Left ventricle myocardium inferior (tissue), 1 donor: ENCODE results near the gene CEP85L. TPM values are rescaled to one million over a fixed set of nuclear protein-coding genes. Genes with fewer than 3 reads are reported as not detected.

Experiments used
- DNase-seq: peaks from one replicate; pipeline ENCODE4 v3.0.0-alpha.2; 2020
- H3K27ac ChIP-seq: fragments of 200-600 bp; replicated peaks from 2 replicates; pipeline ENCODE4 v1.8.0; 2021
- H3K27me3 ChIP-seq: fragments of 200-600 bp; 2 replicates; pipeline ENCODE4 v1.8.0; 2021; ENCODE audit warnings: low read depth
- H3K36me3 ChIP-seq: fragments of 200-600 bp; 2 replicates; pipeline ENCODE4 v1.8.0; 2021
- H3K4me1 ChIP-seq: fragments of 200-600 bp; 2 replicates; pipeline ENCODE4 v1.8.0; 2021
- H3K4me3 ChIP-seq: fragments of 200-600 bp; 2 replicates; pipeline ENCODE4 v1.8.0; 2021; ENCODE audit warnings: mild to moderate bottlenecking, moderate library complexity
- H3K9me3 ChIP-seq: fragments of 200-600 bp; replicated peaks from 2 replicates; pipeline ENCODE4 v1.8.0; 2021
- CTCF ChIP-seq: fragments of 200-600 bp; IDR thresholded peaks from 2 replicates; pipeline ENCODE4 v1.8.0; 2021; ENCODE audit warnings: antibody characterized with exemption, mild to moderate bottlenecking, borderline replicate concordance
- intact Hi-C: fragments of 100-400 bp; cut with micrococcal nuclease; formaldehyde crosslinking; loops from one replicate; pipeline ENCODE4 v1.11.0; 2022
- total RNA-seq: library from RNA; stranded (reverse); fragmentation: NEBNext Ultra II Directional; extraction: Animal tissue kit (Norgen Biotek cat#: 25700); gene quantifications from one replicate; pipeline ENCODE4 v1.2.1, GENCODE V29; 2021
- donor health status: DM: no; HTN: yes; CAD: no; lungs with severe emphysema.

The CEP85L gene
- total RNA-seq, 1 donor from 2014 or later: 11.5 TPM

- Histone ChIP-seq H3K4me3 (no peak overlapping the region), H3K9me3 (no peaks in the 10 kb centered on the region), H3K4me1 (peaks cover 9% of the 10 kb centered on the region), H3K36me3 (no peaks in the 10 kb centered on the region), H3K27me3 (no peaks in the 10 kb centered on the region), H3K27ac (no peak overlapping the region)
- no peak for TF ChIP-seq CTCF
- DNase-seq: no peak
- intact Hi-C loops: no loop called here
These were observed 8.8 kb upstream of the CEP85L start for GRCh38 chr6:118660218-118660569.

GRCh38 chr6:118659513-118660217 is 8.3 kb upstream of the CEP85L start:
- no peak for TF ChIP-seq CTCF
- Histone ChIP-seq H3K36me3 (no peaks in the 10 kb centered on the region), H3K27ac (no peak overlapping the region), H3K27me3 (no peaks in the 10 kb centered on the region), H3K4me1 (peaks cover 9% of the 10 kb centered on the region), H3K4me3 (no peak overlapping the region), H3K9me3 (no peaks in the 10 kb centered on the region)
- intact Hi-C loops: no loop called here
- no peak for DNase-seq

GRCh38 chr6:118656847-118657451 is 5.6 kb upstream of the CEP85L start:
- Histone ChIP-seq H3K27ac (no peak overlapping the region), H3K4me1 (peaks cover 12% of the 10 kb centered on the region), H3K36me3 (no peaks in the 10 kb centered on the region), H3K9me3 (no peaks in the 10 kb centered on the region), H3K27me3 (no peaks in the 10 kb centered on the region), H3K4me3 (no peak overlapping the region)
- intact Hi-C loops: no loop called here
- no peak for TF ChIP-seq CTCF
- no peak for DNase-seq

GRCh38 chr6:118652051-118652615 is 742 bp upstream of the CEP85L start:
- no peaks in the 10 kb centered on the region for H3K36me3 ChIP-seq
- H3K27ac ChIP-seq: peak overlapping the region; percentile 98
- peaks cover 38% of the 10 kb centered on the region for H3K4me1 ChIP-seq
- H3K27me3 ChIP-seq: no peaks in the 10 kb centered on the region
- no peaks in the 10 kb centered on the region for H3K9me3 ChIP-seq
- intact Hi-C loops: no loop called here
- no peak for DNase-seq
- H3K4me3 ChIP-seq: peak overlapping the region; percentile 84
- no peak for TF ChIP-seq CTCF

GRCh38 chr6:118650582-118651281 is 659 bp downstream of the CEP85L start:
- H3K9me3 ChIP-seq: no peaks in the 10 kb centered on the region
- no peaks in the 10 kb centered on the region for H3K27me3 ChIP-seq
- peaks cover 41% of the 10 kb centered on the region for H3K4me1 ChIP-seq
- peak; percentile 53 for DNase-seq
- TF ChIP-seq CTCF: peak; percentile 44
- intact Hi-C loops: no loop called here
- no peaks in the 10 kb centered on the region for H3K36me3 ChIP-seq
- peak overlapping the region; percentile 84 for H3K4me3 ChIP-seq
- peak overlapping the region; percentile 98 for H3K27ac ChIP-seq
